ENCODE measurements around the gene MCL1. TPM values are rescaled to one million over a fixed set of nuclear protein-coding genes. Genes with fewer than 3 reads are reported as not detected.
"Not testable (repeated sequence)": the region's sequence is repeated elsewhere in the genome, so short reads cannot be mapped to it uniquely, and the experiment has no call there.

The MCL1 gene
- total RNA-seq, 2 donors from 2014 or later: 277 to 307 TPM

GRCh38 chr1:150609732-150610131, 30.3 kb upstream of the MCL1 start:
- ATAC-seq: no peak
- DNase-seq (ENCODE audit: low spot score in 2 of 2): no peak
- peak overlapping the region in 1 of 2 donors; percentile 82 for H3K27ac Mint-ChIP-seq
- H3K9me3 Mint-ChIP-seq: no peaks in the 10 kb centered on the region
- H3K36me3 Mint-ChIP-seq: peaks cover 0 to 23% of the 10 kb centered on the region in 2 donors

GRCh38 chr1:150606463-150607142, 27.2 kb upstream of the MCL1 start:
- Mint-ChIP-seq H3K36me3 (peaks cover 0 to 23% of the 10 kb centered on the region in 2 donors), H3K9me3 (no peaks in the 10 kb centered on the region), H3K27ac (peak overlapping the region; percentile 17 to 73)
- ATAC-seq: no peak
- no peak for DNase-seq (ENCODE audit: low spot score in 2 of 2)

- ATAC-seq; H3K9me3 Mint-ChIP-seq; DNase-seq (ENCODE audit: low spot score in 2 of 2): not testable (repeated sequence)
- Mint-ChIP-seq H3K27ac (peak overlapping the region; percentile 95 to 97), H3K36me3 (peaks cover under 1 to 24% of the 10 kb centered on the region in 2 donors)
Observed at GRCh38 chr1:150605451-150605731, 26.0 kb upstream of the MCL1 start.

GRCh38 chr1:150604226-150604588, 24.8 kb upstream of the MCL1 start:
- H3K9me3 Mint-ChIP-seq: no peaks in the 10 kb centered on the region
- peaks cover 4 to 30% of the 10 kb centered on the region in 2 donors for H3K36me3 Mint-ChIP-seq

GRCh38 chr1:150603711-150604110, 24.3 kb upstream of the MCL1 start:
- H3K36me3 Mint-ChIP-seq: peaks cover 4 to 25% of the 10 kb centered on the region in 2 donors
- peak overlapping the region; percentile 95 to 97 for H3K27ac Mint-ChIP-seq
- no peaks in the 10 kb centered on the region for H3K9me3 Mint-ChIP-seq
- ATAC-seq: no peak
- DNase-seq (ENCODE audit: low spot score in 2 of 2): no peak

More at GRCh38 chr1:150604226-150604588, 24.8 kb upstream of the MCL1 start:
- ATAC-seq: no peak
- no peak for DNase-seq (ENCODE audit: low spot score in 2 of 2)
- peak overlapping the region; percentile 95 to 97 for H3K27ac Mint-ChIP-seq

GRCh38 chr1:150602372-150602771, 23.0 kb upstream of the MCL1 start:
- H3K36me3 Mint-ChIP-seq: peaks cover 4 to 25% of the 10 kb centered on the region in 2 donors
- ATAC-seq; H3K9me3 Mint-ChIP-seq; H3K27ac Mint-ChIP-seq; DNase-seq (ENCODE audit: low spot score in 2 of 2): not testable (repeated sequence)

- Mint-ChIP-seq H3K36me3 (peaks cover 4 to 23% of the 10 kb centered on the region in 2 donors), H3K27ac (no peak overlapping the region), H3K9me3 (no peaks in the 10 kb centered on the region)
- no peak for ATAC-seq
- no peak for DNase-seq (ENCODE audit: low spot score in 2 of 2)
Observed at GRCh38 chr1:150601540-150601939, 22.1 kb upstream of the MCL1 start.

- H3K9me3 Mint-ChIP-seq; DNase-seq (ENCODE audit: low spot score in 2 of 2); ATAC-seq; H3K27ac Mint-ChIP-seq: not testable (repeated sequence)
- H3K36me3 Mint-ChIP-seq: peaks cover 4 to 10% of the 10 kb centered on the region in 2 donors
Observed at GRCh38 chr1:150598346-150598745, 18.9 kb upstream of the MCL1 start.

GRCh38 chr1:150596976-150597375, 17.6 kb upstream of the MCL1 start:
- Mint-ChIP-seq H3K27ac (no peak overlapping the region), H3K9me3 (no peaks in the 10 kb centered on the region), H3K36me3 (peaks cover 4 to 8% of the 10 kb centered on the region in 2 donors)
- ATAC-seq (no peak), DNase-seq (ENCODE audit: low spot score in 2 of 2) (no peak)

GRCh38 chr1:150596095-150596892, 16.9 kb upstream of the MCL1 start:
- DNase-seq (ENCODE audit: low spot score in 2 of 2) (no peak), ATAC-seq (no peak)
- Mint-ChIP-seq H3K9me3 (no peaks in the 10 kb centered on the region), H3K36me3 (peaks cover 4 to 8% of the 10 kb centered on the region in 2 donors), H3K27ac (peak overlapping the region in 1 of 2 donors; percentile 38)

- DNase-seq (ENCODE audit: low spot score in 2 of 2) (no peak), ATAC-seq (no peak)
- Mint-ChIP-seq H3K27ac (no peak overlapping the region), H3K36me3 (peaks cover 18 to 29% of the 10 kb centered on the region in 2 donors), H3K9me3 (peaks cover 0 to 4% of the 10 kb centered on the region in 2 donors)
Observed at GRCh38 chr1:150582371-150582770, 3.0 kb upstream of the MCL1 start.

GRCh38 chr1:150581962-150582361, 2.6 kb upstream of the MCL1 start:
- not testable (repeated sequence) for H3K27ac Mint-ChIP-seq; H3K9me3 Mint-ChIP-seq; ATAC-seq; DNase-seq (ENCODE audit: low spot score in 2 of 2)
- peaks cover 22 to 33% of the 10 kb centered on the region in 2 donors for H3K36me3 Mint-ChIP-seq

- DNase-seq (ENCODE audit: low spot score in 2 of 2); ATAC-seq; H3K27ac Mint-ChIP-seq; H3K9me3 Mint-ChIP-seq: not testable (repeated sequence)
- peaks cover 27 to 38% of the 10 kb centered on the region in 2 donors for H3K36me3 Mint-ChIP-seq
Observed at GRCh38 chr1:150581437-150581836, 2.0 kb upstream of the MCL1 start.

- Mint-ChIP-seq H3K36me3 (peaks cover 32 to 43% of the 10 kb centered on the region in 2 donors), H3K27ac (peak overlapping the region; percentile 83 to 99)
- not testable (repeated sequence) for ATAC-seq
Observed at GRCh38 chr1:150580966-150581365, 1.6 kb upstream of the MCL1 start.

GRCh38 chr1:150579945-150580642, 684 bp upstream of the MCL1 start:
- Mint-ChIP-seq H3K36me3 (peaks cover 41 to 52% of the 10 kb centered on the region in 2 donors), H3K27ac (peak overlapping the region; percentile 83 to 99), H3K9me3 (peaks cover 0 to 4% of the 10 kb centered on the region in 2 donors)
- peak; percentile 0 to 3 for ATAC-seq
- DNase-seq (ENCODE audit: low spot score in 2 of 2): no peak

More at GRCh38 chr1:150580966-150581365, 1.6 kb upstream of the MCL1 start:
- H3K9me3 Mint-ChIP-seq; DNase-seq (ENCODE audit: low spot score in 2 of 2): not testable (repeated sequence)

- peak overlapping the region; percentile 96 to 99 for H3K27ac Mint-ChIP-seq
- DNase-seq (ENCODE audit: low spot score in 2 of 2) (peak; percentile 63 to 79), ATAC-seq (peak; percentile 11 to 38)
- H3K9me3 Mint-ChIP-seq: peaks cover 0 to 4% of the 10 kb centered on the region in 2 donors
- peaks cover 54 to 68% of the 10 kb centered on the region in 2 donors for H3K36me3 Mint-ChIP-seq
Observed at GRCh38 chr1:150578272-150579109, 919 bp downstream of the MCL1 start.
